ENCODE data around the gene LRRC37B. TPM values are rescaled to one million over a fixed set of nuclear protein-coding genes. Genes with fewer than 3 reads are reported as not detected.
"Not testable (repeated sequence)": the region's sequence is repeated elsewhere in the genome, so short reads cannot be mapped to it uniquely, and the experiment has no call there.

Gene LRRC37B
- polyA plus RNA-seq (2012; ENCODE audit: insufficient read depth, insufficient read length) = 26.5 TPM

GRCh38 chr17:32006957-32007462 is at the start of gene LRRC37B:
TSS of gene LRRC37B (plus strand) at chr17:32007383. CDS start at chr17:32021393, 14,010 bp downstream.
- DNase-seq (ENCODE audit: low read depth, low spot score) = peak; percentile 59
- peak within 1 kb of the TSS; percentile 94 for H3K4me3 ChIP-seq (ENCODE audit: low read length)

GRCh38 chr17:31964131-31964530 is 43.1 kb upstream of the LRRC37B start:
- H3K4me3 ChIP-seq (ENCODE audit: low read length); DNase-seq (ENCODE audit: low read depth, low spot score): not testable (repeated sequence)

GRCh38 chr17:31967648-31968047 is 39.5 kb upstream of the LRRC37B start:
- no peak for DNase-seq (ENCODE audit: low read depth, low spot score)
- no peak overlapping the region for H3K4me3 ChIP-seq (ENCODE audit: low read length)

GRCh38 chr17:31970416-31970815 is 36.8 kb upstream of the LRRC37B start:
- not testable (repeated sequence) for DNase-seq (ENCODE audit: low read depth, low spot score)

GRCh38 chr17:31974269-31975071 is 32.7 kb upstream of the LRRC37B start:
- not testable (repeated sequence) for H3K4me3 ChIP-seq (ENCODE audit: low read length); DNase-seq (ENCODE audit: low read depth, low spot score)

More at GRCh38 chr17:31970416-31970815, 36.8 kb upstream of the LRRC37B start:
- not testable (repeated sequence) for H3K4me3 ChIP-seq (ENCODE audit: low read length)

GRCh38 chr17:31975391-31975790 is 31.8 kb upstream of the LRRC37B start:
- DNase-seq (ENCODE audit: low read depth, low spot score); H3K4me3 ChIP-seq (ENCODE audit: low read length): not testable (repeated sequence)

- not testable (repeated sequence) for DNase-seq (ENCODE audit: low read depth, low spot score); H3K4me3 ChIP-seq (ENCODE audit: low read length)
Observed at GRCh38 chr17:31991821-31992220, 15.4 kb upstream of the LRRC37B start.

DNA sequence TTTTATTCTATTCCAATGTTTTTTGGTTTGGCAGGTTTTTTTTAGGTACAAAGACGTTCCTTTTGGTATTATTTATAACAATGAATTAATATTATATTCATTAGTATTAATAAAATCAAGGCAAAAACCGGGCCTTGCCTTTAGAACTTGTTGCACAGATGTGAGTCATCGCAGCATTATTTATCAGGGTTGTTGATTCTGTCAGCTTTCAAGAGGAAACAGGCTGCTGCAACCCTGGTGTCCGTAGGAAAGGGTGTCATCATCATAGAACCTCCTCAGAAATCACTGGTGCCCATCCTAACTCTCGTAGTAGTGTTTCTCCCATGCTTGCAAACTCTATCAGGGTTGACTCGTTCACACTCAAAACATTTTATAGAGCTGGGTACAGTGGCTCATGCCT is 10.2 kb upstream of the LRRC37B start:
- no peak for DNase-seq (ENCODE audit: low read depth, low spot score)
- no peak overlapping the region for H3K4me3 ChIP-seq (ENCODE audit: low read length)

GRCh38 chr17:32007463-32008298 is 498 bp downstream of the LRRC37B start:
- peak overlapping the region; percentile 94 for H3K4me3 ChIP-seq (ENCODE audit: low read length)
- peak; percentile 55 for DNase-seq (ENCODE audit: low read depth, low spot score)

DNA sequence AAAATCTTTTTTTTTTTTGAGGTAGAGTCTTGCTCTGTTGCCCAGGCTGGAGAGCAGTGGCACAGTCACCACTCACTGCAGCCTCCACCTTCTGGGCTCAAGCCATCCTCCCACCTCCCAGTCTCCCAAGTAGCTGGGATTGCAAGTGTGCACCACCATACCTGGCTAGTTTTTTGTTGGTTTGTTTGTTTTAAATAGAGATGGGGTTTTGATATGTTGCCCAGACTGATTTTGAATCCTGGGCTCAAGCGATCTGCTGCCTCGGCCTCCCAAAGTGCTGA is 2.0 kb downstream of the LRRC37B start:
- H3K4me3 ChIP-seq (ENCODE audit: low read length) = no peak overlapping the region
- DNase-seq (ENCODE audit: low read depth, low spot score) = no peak

- no peak for DNase-seq (ENCODE audit: low read depth, low spot score)
- no peak overlapping the region for H3K4me3 ChIP-seq (ENCODE audit: low read length)
Observed at GRCh38 chr17:32010114-32010513, 2.9 kb downstream of the LRRC37B start.

- DNase-seq (ENCODE audit: low read depth, low spot score) = no peak
- H3K4me3 ChIP-seq (ENCODE audit: low read length) = no peak overlapping the region
Observed at GRCh38 chr17:32015245-32016013, 8.2 kb downstream of the LRRC37B start.

DNA sequence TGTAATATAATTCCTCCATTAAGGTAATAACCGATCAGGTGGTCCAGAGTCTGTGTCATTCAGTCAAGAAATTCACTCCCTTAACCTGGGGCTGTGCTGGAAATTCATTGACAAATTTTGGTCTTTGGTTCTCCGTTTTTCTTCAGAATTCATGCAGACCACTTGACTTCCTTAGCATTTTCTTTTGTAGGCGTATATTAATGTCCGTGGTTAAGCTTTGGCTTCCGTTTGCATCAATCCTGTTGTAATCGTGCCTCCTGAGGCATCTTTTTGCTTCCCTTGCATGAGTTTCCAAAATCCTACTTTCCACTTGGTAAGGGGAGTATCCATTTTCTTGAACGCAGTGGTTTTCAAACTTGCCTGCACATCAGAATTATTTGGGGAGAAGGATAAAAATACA is 9.0 kb downstream of the LRRC37B start:
- H3K4me3 ChIP-seq (ENCODE audit: low read length) = no peak overlapping the region
- no peak for DNase-seq (ENCODE audit: low read depth, low spot score)

DNA sequence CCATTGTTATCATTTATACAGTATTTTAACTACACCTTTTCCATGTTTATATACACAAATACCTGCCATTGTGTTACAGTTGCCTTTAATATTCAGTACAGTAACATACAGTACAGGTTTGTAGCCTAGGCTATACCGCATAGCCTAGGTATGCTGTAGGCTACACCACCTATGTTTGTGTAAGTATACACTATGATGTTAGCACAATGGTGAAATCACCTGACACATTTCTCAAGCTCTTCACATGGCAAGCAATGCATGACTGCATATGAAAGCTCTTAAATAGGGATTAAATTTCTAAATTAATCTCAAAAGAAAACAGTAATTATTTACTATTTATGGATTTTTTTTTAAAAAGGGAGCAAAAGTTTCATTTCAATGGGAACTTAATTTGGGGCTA is 12.0 kb downstream of the LRRC37B start:
- no peak for DNase-seq (ENCODE audit: low read depth, low spot score)

GRCh38 chr17:32020943-32021614 is 13.9 kb downstream of the LRRC37B start:
- DNase-seq (ENCODE audit: low read depth, low spot score) = no peak
- H3K4me3 ChIP-seq (ENCODE audit: low read length) = no peak overlapping the region

More for the DNA sequence above, 12.0 kb downstream of the LRRC37B start:
- H3K4me3 ChIP-seq (ENCODE audit: low read length) = no peak overlapping the region

GRCh38 chr17:32021615-32021955 is 14.4 kb downstream of the LRRC37B start:
- no peak overlapping the region for H3K4me3 ChIP-seq (ENCODE audit: low read length)
- DNase-seq (ENCODE audit: low read depth, low spot score) = no peak

DNA sequence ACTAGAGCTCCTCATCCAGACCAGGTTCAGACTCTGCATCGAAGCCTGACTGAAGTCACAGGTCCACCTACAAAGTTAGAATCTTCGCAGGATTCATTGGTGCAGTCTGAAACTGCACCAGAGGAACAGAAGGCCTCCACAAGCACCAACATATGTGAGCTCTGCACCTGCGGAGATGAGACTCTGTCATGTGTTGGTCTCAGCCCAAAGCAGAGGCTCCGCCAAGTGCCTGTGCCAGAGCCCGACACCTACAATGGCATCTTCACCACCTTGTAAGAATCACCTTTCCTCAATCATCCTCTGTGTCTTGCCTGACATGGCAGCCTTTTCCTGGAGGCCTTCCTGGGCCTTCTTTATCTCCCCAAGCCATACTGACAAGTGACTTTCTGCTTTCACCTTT is 15.4 kb downstream of the LRRC37B start:
- not testable (repeated sequence) for DNase-seq (ENCODE audit: low read depth, low spot score); H3K4me3 ChIP-seq (ENCODE audit: low read length)

DNA sequence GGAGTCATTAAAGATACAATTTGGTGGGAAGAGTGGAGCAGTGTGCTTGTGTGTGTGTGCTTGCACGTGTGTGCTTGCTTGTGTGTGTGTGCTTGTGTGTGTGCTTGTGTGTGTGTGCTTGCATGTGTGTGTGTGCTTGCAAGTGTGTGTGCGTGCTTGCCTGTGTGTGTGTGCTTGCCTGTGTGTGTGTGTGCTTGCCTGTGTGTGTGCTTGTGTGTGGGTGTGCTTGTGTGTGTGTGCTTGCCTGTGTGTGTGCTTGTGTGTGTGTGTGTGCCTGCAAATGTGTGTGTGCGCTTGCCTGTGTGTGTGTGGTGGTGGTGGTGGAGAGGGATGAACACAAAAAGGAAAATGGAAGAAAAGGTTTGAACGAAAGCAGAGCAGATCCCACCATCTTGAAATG is 20.1 kb downstream of the LRRC37B start:
- not testable (repeated sequence) for DNase-seq (ENCODE audit: low read depth, low spot score); H3K4me3 ChIP-seq (ENCODE audit: low read length)

- DNase-seq (ENCODE audit: low read depth, low spot score) = no peak
- no peak overlapping the region for H3K4me3 ChIP-seq (ENCODE audit: low read length)
Observed at GRCh38 chr17:32033223-32033622, 26.0 kb downstream of the LRRC37B start.

All from Jurkat, Clone E6-1 (cell line).